Activated T-helper 1 cell treated with Interleukin-2 at 50 U/mL for 16 hours (primary cell): Measurements from ENCODE around the gene GCHFR.

Source experiments
- DNase-seq: peaks from one replicate; pipeline ENCODE4 v3.0.0-alpha.2; 2020; ENCODE audit warnings: low read depth

GCHFR gene

DNA sequence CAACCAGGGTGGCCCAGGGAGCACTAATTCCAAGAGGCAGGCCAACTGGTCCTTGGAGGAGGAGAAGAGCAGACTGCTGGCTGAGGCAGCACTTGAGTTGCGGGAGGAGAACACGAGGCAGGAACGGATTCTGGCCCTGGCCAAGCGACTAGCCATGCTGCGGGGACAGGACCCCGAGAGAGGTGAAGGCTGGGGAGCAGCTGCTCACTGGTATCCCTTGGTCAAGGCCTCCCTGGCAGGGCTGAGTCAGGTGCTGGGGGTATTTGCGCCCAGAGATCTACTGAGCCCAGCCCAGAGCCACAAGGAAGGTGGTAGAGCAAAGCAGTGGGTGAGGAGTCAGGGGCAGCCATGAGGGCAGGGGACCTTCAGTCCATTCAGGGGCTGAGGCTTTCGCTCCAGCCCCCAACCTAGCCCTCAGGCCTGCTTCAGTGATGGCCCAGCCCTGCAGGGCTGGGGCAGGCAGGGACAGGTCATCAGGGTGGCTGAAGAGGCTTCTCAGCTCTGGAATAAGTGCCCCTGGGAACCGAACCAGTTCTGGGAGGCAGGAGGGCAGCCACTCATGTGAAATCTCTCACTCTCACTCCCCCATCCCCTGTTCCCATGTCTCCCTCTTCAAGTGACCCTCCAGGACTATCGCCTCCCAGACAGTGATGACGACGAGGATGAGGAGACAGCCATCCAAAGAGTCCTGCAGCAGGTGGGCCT is 49.0 kb downstream of the GCHFR start:
- DNase-seq = no peak

DNA sequence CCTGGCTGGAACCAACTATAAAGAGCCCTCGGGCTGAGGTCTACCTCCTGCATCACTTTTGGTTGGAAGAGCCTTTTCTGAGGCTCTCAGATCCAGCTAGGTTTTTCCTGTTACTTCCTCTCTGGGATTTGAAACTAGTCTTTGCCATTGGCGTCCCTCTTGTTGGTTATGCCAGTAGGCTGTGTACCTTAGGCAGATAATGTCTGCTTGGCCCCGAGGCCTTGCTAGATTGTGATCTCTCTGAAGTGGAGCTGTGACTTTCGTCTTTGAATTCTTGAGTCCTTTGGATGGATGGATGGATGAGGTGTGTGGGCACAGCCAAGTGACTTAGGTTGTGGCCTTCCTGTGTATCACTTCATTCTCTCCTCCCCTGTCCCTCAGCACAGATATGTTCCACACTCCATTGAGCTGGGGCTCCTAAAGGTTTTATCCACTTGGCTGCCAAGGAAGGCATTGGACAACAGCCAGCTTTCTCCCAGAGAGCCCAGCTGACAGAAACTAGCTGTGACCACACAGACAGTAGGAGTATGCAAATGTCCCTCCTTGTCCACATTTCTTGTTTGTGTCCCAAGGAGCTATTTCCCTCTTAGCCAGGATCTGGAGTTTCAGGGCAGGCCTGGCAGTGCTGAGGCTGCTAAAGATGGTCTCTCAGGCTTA is 51.3 kb downstream of the GCHFR start:
- no peak for DNase-seq
